Measurements from ENCODE around the gene NCKAP5.
"Not testable (repeated sequence)": the region's sequence is repeated elsewhere in the genome, so short reads cannot be mapped to it uniquely, and the experiment has no call there.

The NCKAP5 gene

GRCh38 chr2:132830321-132830827 lies 737.9 kb downstream of the NCKAP5 start:
- DNase-seq: no peak

GRCh38 chr2:132825601-132826000 lies 742.7 kb downstream of the NCKAP5 start:
- DNase-seq: peak; percentile 3

DNA sequence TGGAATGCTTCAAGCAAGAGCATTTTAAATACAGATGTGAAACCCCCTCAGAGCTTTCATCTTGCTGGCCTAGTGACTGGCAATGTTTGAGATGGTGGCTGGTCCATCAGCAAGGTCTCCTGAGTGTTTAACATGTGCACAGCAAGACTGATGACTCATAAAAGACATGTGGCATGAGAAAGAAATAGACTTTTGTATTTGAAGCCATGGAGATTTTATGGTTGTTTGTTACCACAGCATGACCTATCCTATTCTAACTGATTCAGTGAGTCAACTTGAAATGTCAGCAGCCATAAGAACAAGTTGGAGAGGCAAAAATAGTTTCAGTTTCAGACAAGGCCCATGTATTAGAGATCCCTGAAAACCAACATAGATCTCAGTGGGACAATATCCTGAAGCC lies 743.5 kb downstream of the NCKAP5 start:
- DNase-seq: no peak

DNA sequence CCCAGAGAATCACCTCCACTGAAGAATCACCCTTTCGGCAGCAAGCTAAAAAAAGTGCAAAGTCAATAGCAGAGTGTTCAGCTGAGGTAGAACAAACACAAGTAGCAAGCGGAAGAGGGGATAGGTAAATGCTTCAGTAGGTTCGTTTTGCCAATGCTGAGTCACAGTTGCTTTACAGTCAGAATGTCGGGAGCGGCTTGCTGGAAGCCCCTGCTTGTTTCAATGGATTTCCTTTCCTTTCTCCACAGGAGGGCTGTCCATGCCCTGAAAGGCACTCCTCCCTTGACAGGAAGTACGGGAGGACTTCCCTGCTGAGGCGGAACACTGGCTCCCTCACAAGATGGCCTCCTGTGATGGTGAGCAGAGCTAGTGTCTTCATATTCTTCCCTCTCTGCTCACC lies 752.0 kb downstream of the NCKAP5 start:
- no peak for DNase-seq

- DNase-seq: no peak
Observed at GRCh38 chr2:132815516-132815915, 752.7 kb downstream of the NCKAP5 start.

GRCh38 chr2:132814651-132815050 lies 753.6 kb downstream of the NCKAP5 start:
- no peak for DNase-seq

DNA sequence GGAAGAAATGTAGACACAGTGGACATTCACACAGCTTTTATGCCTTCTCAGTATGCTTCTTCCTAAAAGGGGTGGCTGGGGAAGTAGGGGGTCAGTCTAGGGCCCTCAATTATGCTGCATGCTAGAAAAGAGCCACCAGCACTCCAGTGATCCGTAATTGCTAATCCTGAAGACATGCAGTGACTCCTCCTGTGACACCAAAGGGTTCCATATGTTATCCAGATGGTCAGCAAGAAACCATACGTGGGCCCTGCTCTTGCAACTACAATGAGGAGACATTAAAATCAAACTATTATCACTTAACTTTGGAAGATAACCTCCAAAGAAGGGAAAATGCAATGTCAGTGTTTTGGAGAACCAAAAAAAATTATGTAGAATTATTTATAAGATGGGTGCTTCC lies 754.8 kb downstream of the NCKAP5 start:
- DNase-seq: no peak

- no peak for DNase-seq
Observed at GRCh38 chr2:132811148-132811915, 756.9 kb downstream of the NCKAP5 start.

GRCh38 chr2:132809962-132810361 lies 758.3 kb downstream of the NCKAP5 start:
- not testable (repeated sequence) for DNase-seq

- peak; percentile 66 for DNase-seq
Observed at GRCh38 chr2:132804051-132804450, 764.2 kb downstream of the NCKAP5 start.

- no peak for DNase-seq
Observed at GRCh38 chr2:132798341-132798740, 769.9 kb downstream of the NCKAP5 start.

GRCh38 chr2:132797556-132797955 lies 770.7 kb downstream of the NCKAP5 start:
- DNase-seq: no peak

GRCh38 chr2:132797071-132797470 lies 771.2 kb downstream of the NCKAP5 start:
- no peak for DNase-seq

GRCh38 chr2:132795220-132795619 lies 773.0 kb downstream of the NCKAP5 start:
- no peak for DNase-seq

- no peak for DNase-seq
Observed at GRCh38 chr2:132793532-132793931, 774.7 kb downstream of the NCKAP5 start.

GRCh38 chr2:132790207-132790785 lies 778.0 kb downstream of the NCKAP5 start:
- no peak for DNase-seq

DNA sequence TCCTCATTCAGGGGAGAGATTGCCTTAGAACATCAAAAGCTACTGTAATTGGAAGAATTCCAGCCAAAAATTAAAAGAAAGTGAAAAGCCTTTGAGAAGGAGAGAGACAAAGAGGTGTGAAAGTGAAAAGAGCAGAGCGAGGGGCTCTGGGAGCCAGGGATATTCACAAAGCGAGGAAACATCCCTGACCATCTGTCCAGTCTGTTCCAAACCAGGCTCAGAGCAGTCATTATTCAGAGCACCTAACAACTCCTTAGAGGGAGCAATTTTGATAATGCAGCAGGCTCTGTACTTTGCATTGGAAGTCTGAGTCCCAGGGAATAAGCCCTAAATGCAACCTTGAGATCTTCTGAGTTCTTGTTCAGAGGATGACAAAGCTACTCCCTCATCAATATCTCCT lies 779.2 kb downstream of the NCKAP5 start:
- DNase-seq: no peak

DNA sequence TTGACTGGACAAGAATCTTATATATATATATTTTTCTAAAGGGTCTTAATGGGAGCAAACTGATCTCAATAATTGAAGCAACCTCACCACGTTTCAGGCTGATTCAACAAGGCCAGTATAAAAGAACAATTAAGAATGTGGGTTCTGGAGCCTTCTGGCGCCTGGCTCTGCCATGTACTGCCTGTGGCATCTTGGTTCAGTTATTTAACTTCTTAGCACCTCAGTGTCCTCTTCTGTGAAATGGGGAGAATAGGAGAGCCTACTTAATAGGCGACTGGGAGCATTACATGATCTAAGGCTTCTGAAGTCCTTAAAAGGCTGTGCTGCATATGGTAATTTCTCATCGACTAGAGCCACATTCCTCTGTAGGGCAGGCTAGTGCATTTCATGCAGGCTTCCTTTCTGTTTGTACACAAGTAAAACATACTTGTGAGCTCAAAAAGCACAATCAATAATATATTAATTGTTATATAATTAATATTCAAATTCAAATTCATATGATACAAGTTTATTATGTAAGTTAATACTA lies 779.9 kb downstream of the NCKAP5 start:
- DNase-seq: no peak

- DNase-seq: no peak
Observed at GRCh38 chr2:132783883-132784282, 784.4 kb downstream of the NCKAP5 start.

- no peak for DNase-seq
Observed at GRCh38 chr2:132782176-132782783, 786.0 kb downstream of the NCKAP5 start.

- no peak for DNase-seq
Observed at GRCh38 chr2:132780651-132781050, 787.6 kb downstream of the NCKAP5 start.

GRCh38 chr2:132779206-132779721 lies 789.0 kb downstream of the NCKAP5 start:
- DNase-seq: no peak

DNA sequence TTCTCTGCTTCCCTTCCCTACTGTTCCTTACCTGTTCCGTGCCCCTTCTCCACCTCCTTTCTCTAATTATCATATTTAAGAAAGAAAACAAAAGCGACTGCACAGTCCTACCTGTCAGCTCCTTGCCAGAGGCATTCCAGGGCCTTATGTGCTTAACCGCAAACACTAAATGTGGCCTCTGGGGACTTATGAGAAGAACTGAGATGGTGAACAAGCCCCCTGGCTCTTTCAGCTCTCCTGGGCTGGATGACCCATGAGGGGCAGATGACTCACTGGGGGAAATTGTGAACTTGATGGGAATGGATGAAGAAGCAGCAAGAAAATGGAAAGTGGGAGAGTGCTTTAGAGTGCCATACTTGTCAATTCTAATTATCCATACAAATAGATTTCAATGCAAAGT lies 792.0 kb downstream of the NCKAP5 start:
- no peak for DNase-seq

DNA sequence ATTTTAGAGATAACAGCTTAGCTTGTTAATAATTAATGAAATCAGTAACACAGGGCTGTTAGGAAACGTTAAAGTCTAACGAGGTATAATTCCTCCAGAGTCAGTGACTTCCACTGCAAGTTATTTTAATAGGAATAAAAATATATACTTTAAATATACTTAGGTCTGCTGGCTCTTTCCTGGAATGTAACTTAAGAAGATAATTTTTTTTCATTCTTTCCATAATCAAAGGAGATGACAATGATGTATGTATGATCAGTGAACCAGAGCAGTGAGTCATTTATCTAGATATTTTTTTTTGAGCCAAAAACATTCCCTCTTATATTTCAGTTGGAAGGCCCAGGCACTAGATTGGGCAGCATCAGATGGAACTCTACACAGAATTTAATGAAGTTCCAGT lies 794.1 kb downstream of the NCKAP5 start:
- DNase-seq: no peak

Measured in NCI-H345 (cell line).